ENCODE data around the gene EXOC3L4. TPM values are rescaled to one million over a fixed set of nuclear protein-coding genes. Genes with fewer than 3 reads are reported as not detected.
A peak's percentile ranks its signal among the peaks of the same experiment; 100 is the strongest.

Gene EXOC3L4
- total and polyA plus RNA-seq, 9 of the 15 experiments (the other 6 are each of a cell fraction or from before 2014, with no cell fraction given) = 0.10 to 6.7 (median 0.98) TPM; not detected in 1

DNA sequence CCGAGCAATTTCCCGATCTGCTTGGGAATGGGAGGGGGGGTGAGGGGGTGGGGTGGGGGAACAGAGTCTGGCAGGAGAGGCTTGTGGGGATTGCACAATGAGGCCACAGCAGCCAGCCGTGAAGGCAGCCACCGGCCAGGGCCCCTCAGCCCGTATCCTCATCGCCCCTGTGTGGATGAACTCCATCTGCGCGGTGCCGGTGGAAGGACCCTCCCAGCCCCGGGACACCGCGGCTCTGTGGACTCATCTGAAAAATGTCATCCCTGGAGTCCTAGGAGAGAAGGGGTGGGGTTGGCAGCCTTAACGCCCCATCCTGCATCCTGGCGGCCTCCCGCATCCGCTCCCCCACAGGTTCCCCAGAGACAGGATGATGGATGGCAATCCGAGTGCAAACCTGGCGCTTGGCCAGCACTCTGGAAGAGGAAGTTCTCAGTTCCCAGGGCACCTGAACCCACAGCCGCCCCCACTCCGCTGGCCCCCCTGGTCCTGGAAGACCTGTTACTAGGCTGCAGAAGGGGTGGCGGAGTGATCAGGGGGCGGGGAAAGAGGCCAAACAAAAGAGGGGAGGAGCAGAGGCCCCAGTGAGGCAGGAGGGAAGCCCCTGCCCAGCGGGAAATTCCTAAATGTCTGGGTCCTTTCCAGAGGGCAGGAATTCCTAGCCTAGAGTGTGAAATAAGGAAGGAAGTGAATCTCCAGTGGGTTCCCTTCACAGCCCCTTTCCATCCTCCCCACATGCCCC lies 27.5 kb downstream of the EXOC3L4 start (continued):
- TF ChIP-seq SMAD1 (IDR thresholded peaks at IDR 0.05; ENCODE audit: low read depth, low read length, partially characterized antibody) (peak; percentile 61), ZFX (CRISPR knock-in tag; IDR thresholded peaks at IDR 0.05) (no peak), PPARD (CRISPR knock-in tag; IDR thresholded peaks at IDR 0.05) (no peak), TRIM28 (IDR thresholded peaks at IDR 0.05) (no peak), TAF7 (tag; IDR thresholded peaks at IDR 0.05) (no peak), ZNF143 (CRISPR knock-in tag; IDR thresholded peaks at IDR 0.05) (no peak), RBM14 (IDR thresholded peaks at IDR 0.05; ENCODE audit: borderline replicate concordance, insufficient read depth, low read depth, low read length) (no peak), RNF2 (IDR thresholded peaks at IDR 0.05) (peak; percentile 53; the same call in 1 of the 2 replicates), HMGN3 (IDR thresholded peaks at IDR 0.05; ENCODE audit: borderline replicate concordance, extremely low read depth, insufficient read length, low read depth, low read length) (peak; percentile 16), TAL1 (IDR thresholded peaks at IDR 0.05) (no peak), YBX1 (IDR thresholded peaks at IDR 0.05) (no peak), ZNF780A (CRISPR knock-in tag; IDR thresholded peaks at IDR 0.05) (no peak), TCF7L2 (IDR thresholded peaks at IDR 0.05; ENCODE audit: low read depth, low read length) (no peak), RUNX1 (IDR thresholded peaks at IDR 0.05; ENCODE audit: low read depth) (no peak), ZSCAN29 (IDR thresholded peaks at IDR 0.05) (no peak), CHD4 (IDR thresholded peaks at IDR 0.05; ENCODE audit: insufficient read depth, insufficient replicate concordance, low read depth, low read length, poor library complexity, severe bottlenecking) (no peak), ZNF551 (CRISPR knock-in tag; IDR thresholded peaks at IDR 0.05) (no peak), ZFP1 (CRISPR knock-in tag; IDR thresholded peaks at IDR 0.05) (no peak), ESRRA (IDR thresholded peaks at IDR 0.05; ENCODE audit: borderline replicate concordance, low read depth) (peak; percentile 35; the same call in 1 of the 2 replicates), MBD2 (IDR thresholded peaks at IDR 0.05; ENCODE audit: borderline replicate concordance, low read depth) (no peak), TAF9B (IDR thresholded peaks at IDR 0.05; ENCODE audit: partially characterized antibody) (no peak)
- TF ChIP-seq, protein P1, sequence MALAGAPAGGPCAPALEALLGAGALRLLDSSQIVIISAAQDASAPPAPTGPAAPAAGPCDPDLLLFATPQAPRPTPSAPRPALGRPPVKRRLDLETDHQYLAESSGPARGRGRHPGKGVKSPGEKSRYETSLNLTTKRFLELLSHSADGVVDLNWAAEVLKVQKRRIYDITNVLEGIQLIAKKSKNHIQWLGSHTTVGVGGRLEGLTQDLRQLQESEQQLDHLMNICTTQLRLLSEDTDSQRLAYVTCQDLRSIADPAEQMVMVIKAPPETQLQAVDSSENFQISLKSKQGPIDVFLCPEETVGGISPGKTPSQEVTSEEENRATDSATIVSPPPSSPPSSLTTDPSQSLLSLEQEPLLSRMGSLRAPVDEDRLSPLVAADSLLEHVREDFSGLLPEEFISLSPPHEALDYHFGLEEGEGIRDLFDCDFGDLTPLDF (CRISPR knock-in tag; IDR thresholded peaks at IDR 0.05) = no peak
- TF ChIP-seq, protein P2, sequence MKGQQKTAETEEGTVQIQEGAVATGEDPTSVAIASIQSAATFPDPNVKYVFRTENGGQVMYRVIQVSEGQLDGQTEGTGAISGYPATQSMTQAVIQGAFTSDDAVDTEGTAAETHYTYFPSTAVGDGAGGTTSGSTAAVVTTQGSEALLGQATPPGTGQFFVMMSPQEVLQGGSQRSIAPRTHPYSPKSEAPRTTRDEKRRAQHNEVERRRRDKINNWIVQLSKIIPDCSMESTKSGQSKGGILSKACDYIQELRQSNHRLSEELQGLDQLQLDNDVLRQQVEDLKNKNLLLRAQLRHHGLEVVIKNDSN (CRISPR knock-in tag; IDR thresholded peaks at IDR 0.05) = no peak
- TF ChIP-seq, protein P3, sequence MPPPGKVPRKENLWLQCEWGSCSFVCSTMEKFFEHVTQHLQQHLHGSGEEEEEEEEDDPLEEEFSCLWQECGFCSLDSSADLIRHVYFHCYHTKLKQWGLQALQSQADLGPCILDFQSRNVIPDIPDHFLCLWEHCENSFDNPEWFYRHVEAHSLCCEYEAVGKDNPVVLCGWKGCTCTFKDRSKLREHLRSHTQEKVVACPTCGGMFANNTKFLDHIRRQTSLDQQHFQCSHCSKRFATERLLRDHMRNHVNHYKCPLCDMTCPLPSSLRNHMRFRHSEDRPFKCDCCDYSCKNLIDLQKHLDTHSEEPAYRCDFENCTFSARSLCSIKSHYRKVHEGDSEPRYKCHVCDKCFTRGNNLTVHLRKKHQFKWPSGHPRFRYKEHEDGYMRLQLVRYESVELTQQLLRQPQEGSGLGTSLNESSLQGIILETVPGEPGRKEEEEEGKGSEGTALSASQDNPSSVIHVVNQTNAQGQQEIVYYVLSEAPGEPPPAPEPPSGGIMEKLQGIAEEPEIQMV (tag; conservative IDR thresholded peaks at IDR 0.05; ENCODE audit: low read depth) = no peak
- TF ChIP-seq, protein P4, sequence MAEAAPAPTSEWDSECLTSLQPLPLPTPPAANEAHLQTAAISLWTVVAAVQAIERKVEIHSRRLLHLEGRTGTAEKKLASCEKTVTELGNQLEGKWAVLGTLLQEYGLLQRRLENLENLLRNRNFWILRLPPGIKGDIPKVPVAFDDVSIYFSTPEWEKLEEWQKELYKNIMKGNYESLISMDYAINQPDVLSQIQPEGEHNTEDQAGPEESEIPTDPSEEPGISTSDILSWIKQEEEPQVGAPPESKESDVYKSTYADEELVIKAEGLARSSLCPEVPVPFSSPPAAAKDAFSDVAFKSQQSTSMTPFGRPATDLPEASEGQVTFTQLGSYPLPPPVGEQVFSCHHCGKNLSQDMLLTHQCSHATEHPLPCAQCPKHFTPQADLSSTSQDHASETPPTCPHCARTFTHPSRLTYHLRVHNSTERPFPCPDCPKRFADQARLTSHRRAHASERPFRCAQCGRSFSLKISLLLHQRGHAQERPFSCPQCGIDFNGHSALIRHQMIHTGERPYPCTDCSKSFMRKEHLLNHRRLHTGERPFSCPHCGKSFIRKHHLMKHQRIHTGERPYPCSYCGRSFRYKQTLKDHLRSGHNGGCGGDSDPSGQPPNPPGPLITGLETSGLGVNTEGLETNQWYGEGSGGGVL (CRISPR knock-in tag; IDR thresholded peaks at IDR 0.05) = no peak
